HPDE6-E6E7 (cell line): ENCODE measurements around the gene PDRG1.

Source experiments
- DNase-seq: peaks from one replicate; pipeline ENCODE4 v3.0.0; 2011; ENCODE audit warnings: missing footprints; ENCODE audit errors: extremely low spot score

Gene PDRG1

GRCh38 chr20:31951530-31952453 lies at the start of gene PDRG1:
PDRG1 (minus strand) TSS chr20:31952046; CDS start chr20:31951961, 85 bp downstream.
- DNase-seq, result peak; percentile 99

GRCh38 chr20:31998246-31998645 lies 46.4 kb upstream of the PDRG1 start:
- DNase-seq, result no peak

GRCh38 chr20:31996996-31997395 lies 45.1 kb upstream of the PDRG1 start:
- no peak for DNase-seq

- DNase-seq, result no peak
These were observed 40.2 kb upstream of the PDRG1 start for GRCh38 chr20:31992086-31992485.

GRCh38 chr20:31991339-31991705 lies 39.5 kb upstream of the PDRG1 start:
- no peak for DNase-seq

- DNase-seq, result no peak
These were observed 38.9 kb upstream of the PDRG1 start for GRCh38 chr20:31990641-31991338.

GRCh38 chr20:31989030-31989645 lies 37.3 kb upstream of the PDRG1 start:
- DNase-seq, result no peak

GRCh38 chr20:31988430-31989015 lies 36.7 kb upstream of the PDRG1 start:
- DNase-seq, result no peak

GRCh38 chr20:31987744-31988143 lies 35.9 kb upstream of the PDRG1 start:
- peak; percentile 57 for DNase-seq

GRCh38 chr20:31984981-31985471 lies 33.2 kb upstream of the PDRG1 start:
- no peak for DNase-seq

GRCh38 chr20:31981784-31982183 lies 29.9 kb upstream of the PDRG1 start:
- DNase-seq, result no peak

GRCh38 chr20:31979713-31980426 lies 28.0 kb upstream of the PDRG1 start:
- no peak for DNase-seq

GRCh38 chr20:31977080-31977479 lies 25.2 kb upstream of the PDRG1 start:
- no peak for DNase-seq

- DNase-seq, result no peak
These were observed 24.0 kb upstream of the PDRG1 start for GRCh38 chr20:31975874-31976273.

GRCh38 chr20:31974951-31975487 lies 23.2 kb upstream of the PDRG1 start:
- DNase-seq, result no peak

- DNase-seq, result no peak
These were observed 22.4 kb upstream of the PDRG1 start for GRCh38 chr20:31974296-31974695.

- no peak for DNase-seq
These were observed 20.7 kb upstream of the PDRG1 start for GRCh38 chr20:31972471-31973021.

GRCh38 chr20:31969991-31970390 lies 18.1 kb upstream of the PDRG1 start:
- DNase-seq, result no peak

GRCh38 chr20:31968291-31969126 lies 16.7 kb upstream of the PDRG1 start:
- DNase-seq, result peak; percentile 96

- DNase-seq, result no peak
These were observed 16.0 kb upstream of the PDRG1 start, which contains the start of gene XKR7 for GRCh38 chr20:31967830-31968249. XKR7 (plus strand) TSS chr20:31968151; CDS start chr20:31968176, 25 bp downstream.
